Measurements from ENCODE around the gene DHX38.

- no peak for TF ChIP-seq RAD51 (IDR thresholded peaks at IDR 0.05; ENCODE audit: borderline replicate concordance)
- TF ChIP-seq PATZ1 (CRISPR knock-in tag; IDR thresholded peaks at IDR 0.05), result no peak
- TF ChIP-seq ATF3 (CRISPR knock-in tag; IDR thresholded peaks at IDR 0.05), result no peak
- no peak for TF ChIP-seq PBX3 (CRISPR knock-in tag; IDR thresholded peaks at IDR 0.05; ENCODE audit: borderline replicate concordance)
- TF ChIP-seq CREB3 (CRISPR knock-in tag; IDR thresholded peaks at IDR 0.05), result no peak
- no peak for TF ChIP-seq USF2 (IDR thresholded peaks at IDR 0.05; ENCODE audit: low read depth, low read length)
- no peak for TF ChIP-seq USF2 (CRISPR knock-in tag; IDR thresholded peaks at IDR 0.05; ENCODE audit: borderline replicate concordance)
- TF ChIP-seq EZH2 (conservative IDR thresholded peaks at IDR 0.05; ENCODE audit: low read depth, low read length), result no peak
- TF ChIP-seq ZNF850 (CRISPR knock-in tag; conservative IDR thresholded peaks at IDR 0.05), result no peak
- no peak for TF ChIP-seq SMARCC2 (IDR thresholded peaks at IDR 0.05)
- peak; percentile 32 to 46; a peak in 2 of 4 replicates for TF ChIP-seq POLR2A (IDR thresholded peaks at IDR 0.05; ENCODE audit: insufficient read depth in 1 of 2, low read depth in 2 of 2, low read length in 2 of 2)
- no peak for TF ChIP-seq GATA4 (IDR thresholded peaks at IDR 0.05; ENCODE audit: borderline replicate concordance, low read depth)
Measured at GRCh38 chr16:72099377-72099818, 5.8 kb downstream of the DHX38 start.
